ENCODE data around the gene GAB1. TPM values are rescaled to one million over a fixed set of nuclear protein-coding genes. Genes with fewer than 3 reads are reported as not detected.

GAB1 gene
- total and polyA plus RNA-seq, 2 of the 8 experiments (the other 6 are each of a cell fraction or from before 2014, with no cell fraction given), result 6.8 to 21.3 TPM

GRCh38 chr4:143360838-143361625 lies 24.4 kb downstream of the GAB1 start:
- Histone ChIP-seq H2BK15ac (ENCODE audit: low read length) (no peak overlapping the region), H3K23me2 (ENCODE audit: low read depth, low read length) (no peaks in the 10 kb centered on the region), H4K91ac (replicated peaks; ENCODE audit: insufficient read length, low read length) (no peak overlapping the region), H3K56ac (replicated peaks; ENCODE audit: insufficient read length, low read depth, low read length) (no peak overlapping the region), H3K79me1 (ENCODE audit: low read depth, low read length) (peaks cover 3% of the 10 kb centered on the region; the same call in 1 of the 2 replicates), H3K9me3 (ENCODE audit: insufficient read depth in 2 of 2, low read depth in 1 of 2, low read length in 1 of 2) (no peaks in the 10 kb centered on the region), H3K27ac (ENCODE audit: low read depth, low read length) (no peak overlapping the region), H2AK5ac (ENCODE audit: low read depth, low read length) (no peak overlapping the region), H3K4me1 (replicated peaks in 1 of 4; ENCODE audit: control insufficient read depth in 3 of 4, insufficient read depth in 4 of 4, low read length in 3 of 4) (peaks cover 2 to 15% (median 11%) of the 10 kb centered on the region in 4 experiments; a peak in 6 of 7 replicates), H4K5ac (ENCODE audit: insufficient read length, low read depth, low read length) (no peak overlapping the region), H3K9ac (replicated peaks in 1 of 4; ENCODE audit: extremely low read depth in 1 of 4, low read depth in 3 of 4, low read length in 3 of 4) (no peak overlapping the region; a peak in 1 of 7 replicates), H2BK5ac (ENCODE audit: low read depth, low read length) (no peak overlapping the region), H3K18ac (ENCODE audit: extremely low read depth, low read length) (no peak overlapping the region), H2BK20ac (ENCODE audit: low read length) (no peak overlapping the region), H3K36me3 (ENCODE audit: control insufficient read depth in 2 of 4, insufficient read depth in 4 of 4, low read length in 3 of 4) (no peaks in the 10 kb centered on the region), H3K4ac (replicated peaks; ENCODE audit: insufficient read length, low read depth, low read length) (no peak overlapping the region), H3K23ac (ENCODE audit: insufficient read length) (no peak overlapping the region), H3K79me2 (ENCODE audit: control insufficient read depth in 1 of 2, insufficient read depth in 2 of 2, low read length in 2 of 2) (peaks cover 0 to 64% of the 10 kb centered on the region in 2 experiments; a peak in 2 of 4 replicates), H3K4me2 (ENCODE audit: insufficient read depth in 1 of 2, low read depth in 2 of 2, low read length in 2 of 2) (no peak overlapping the region), H2BK12ac (ENCODE audit: low read depth, low read length) (0 out of 2 replicates have a peak overlapping the region, but pooled peaks have one; percentile 61), H3K4me3 (ENCODE audit: extremely low read depth in 1 of 4, insufficient read depth in 2 of 4, low read depth in 3 of 4, low read length in 4 of 4) (no peak overlapping the region), H3K14ac (ENCODE audit: insufficient read length) (no peak overlapping the region), H4K20me1 (replicated peaks in 1 of 2; ENCODE audit: control insufficient read depth in 1 of 2, insufficient read depth in 2 of 2, low read length in 2 of 2) (no peaks in the 10 kb centered on the region), H4K8ac (ENCODE audit: extremely low read depth, insufficient read depth, low read length) (no peak overlapping the region), H2BK120ac (replicated peaks; ENCODE audit: low read depth, low read length) (no peak overlapping the region), H2AFZ (ENCODE audit: low read length) (no peak overlapping the region), H3K27me3 (replicated peaks in 1 of 4; ENCODE audit: control insufficient read depth in 3 of 4, extremely low read depth in 1 of 4, insufficient read depth in 3 of 4, low read length in 3 of 4) (peaks cover 0 to 1% (median 0%) of the 10 kb centered on the region in 4 experiments; a peak in 1 of 7 replicates)
- CTCF ChIA-PET (ENCODE audit: partially characterized antibody), result interaction anchor here (0.8 to 2.6 kb wide), 2 partner anchors 9 to 15 kb away, joined by 3 to 11 read pairs; no protein-coding TSS in a partner anchor
- FAIRE-seq (no peak), DNase-seq (ENCODE audit: low read depth in 1 of 2, low spot score in 2 of 2) (no peak)
- POLR2A ChIA-PET (ENCODE audit: partially characterized antibody), result no interaction called here
- WGBS, 2 experiments (ENCODE audit: extremely low coverage in 1 of 2, insufficient coverage in 1 of 2, insufficient read length in 1 of 2, insufficient replicate concordance in 2 of 2, low coverage in 1 of 2, low lambda C conversion rate in 2 of 2, missing lambda C conversion rate in 1 of 2), result 89% methylated on average over 1 of the region's 1 CpG; no CpG with 5 or more reads in 1 of the 2 experiments
- TF ChIP-seq SAP30 (IDR thresholded peaks at IDR 0.05; ENCODE audit: insufficient read depth, insufficient replicate concordance, low read length), result no peak
- TF ChIP-seq SUZ12 (IDR thresholded peaks at IDR 0.05; ENCODE audit: low read length), result no peak
- TF ChIP-seq SP1 (IDR thresholded peaks at IDR 0.05; ENCODE audit: low read depth, low read length), result no peak
- no peak for TF ChIP-seq MAFK (IDR thresholded peaks at IDR 0.05; ENCODE audit: low read depth, low read length)
- TF ChIP-seq POLR2AphosphoS5 (IDR thresholded peaks at IDR 0.05; ENCODE audit: low read depth, low read length), result no peak
- no peak for TF ChIP-seq SP2 (IDR thresholded peaks at IDR 0.05; ENCODE audit: low read length)
- TF ChIP-seq CTCF (IDR thresholded peaks at IDR 0.05; ENCODE audit: control extremely low read depth in 1 of 3, insufficient read depth in 1 of 3, low read depth in 1 of 3, low read length in 3 of 3), result no peak
- TF ChIP-seq EP300 (IDR thresholded peaks at IDR 0.05; ENCODE audit: borderline replicate concordance in 1 of 2, low read depth in 2 of 2, low read length in 2 of 2), result no peak
- TF ChIP-seq TCF12 (IDR thresholded peaks at IDR 0.05; ENCODE audit: low read depth, low read length), result no peak
- no peak for TF ChIP-seq EGR1 (IDR thresholded peaks at IDR 0.05; ENCODE audit: borderline replicate concordance, low read depth, low read length)
